Sigmoid colon (tissue), 4 donors: ENCODE measurements around the gene PTPRD.

ENCODE experiments used
- CTCF ChIP-seq, 4 experiments: fragments of 450-650 bp in 3 of 4; fragments of 200-600 bp in 1 of 4; IDR thresholded peaks; one replicate each; pipeline ENCODE4 v1.5.1; 2016 to 2019; ENCODE audit warnings: antibody characterized with exemption in 4 of 4, mild to moderate bottlenecking in 3 of 4, moderate library complexity in 2 of 4
- EP300 ChIP-seq, 4 donors: sonication (generic); formaldehyde crosslinking; IDR thresholded peaks; one replicate each; pipeline ENCODE4 v1.6.1; 2017; ENCODE audit warnings: antibody characterized with exemption in 4 of 4
- POLR2A ChIP-seq, 2 donors: fragments of 450-650 bp; IDR thresholded peaks; one replicate each; pipeline ENCODE4 v1.6.1; 2016; ENCODE audit warnings: antibody characterized with exemption in 2 of 2, mild to moderate bottlenecking in 2 of 2, moderate library complexity in 2 of 2
- POLR2AphosphoS5 ChIP-seq, 4 donors: sonication (generic); formaldehyde crosslinking; IDR thresholded peaks; one replicate each; pipeline ENCODE4 v1.6.1; 2017; ENCODE audit warnings: antibody characterized with exemption in 4 of 4

- TF ChIP-seq EP300 (IDR thresholded peaks at IDR 0.05) (no peak), CTCF (IDR thresholded peaks at IDR 0.05) (no peak), POLR2AphosphoS5 (IDR thresholded peaks at IDR 0.05) (no peak), POLR2A (IDR thresholded peaks at IDR 0.05) (no peak)
Observed at GRCh38 chr9:10265153-10265631, 347.6 kb downstream of the PTPRD start.
